GM12878 (cell line): ENCODE measurements around the gene CIDEA. TPM values are rescaled to one million over a fixed set of nuclear protein-coding genes. Genes with fewer than 3 reads are reported as not detected.

ENCODE experiments used
- CBX3 ChIP-seq: fragments of 200-600 bp; sonication (generic); IDR thresholded peaks from 2 replicates; pipeline ENCODE4 v1.6.1; 2016; ENCODE audit warnings: low read depth, borderline replicate concordance
- CREB1 ChIP-seq: IDR thresholded peaks from 2 replicates; pipeline ENCODE4 v1.6.1; 2012; ENCODE audit warnings: low read depth, mild to moderate bottlenecking, inconsistent platforms
- DPF2 ChIP-seq: fragments of 450-650 bp; IDR thresholded peaks from 2 replicates; pipeline ENCODE4 v1.6.1; 2017; ENCODE audit warnings: mild to moderate bottlenecking
- EED ChIP-seq: sonication (generic); IDR thresholded peaks from 2 replicates; pipeline ENCODE4 v1.6.1; 2016; ENCODE audit warnings: antibody characterized with exemption, low read depth
- EGR1 ChIP-seq, 2 experiments: IDR thresholded peaks; 1 replicate in 1 of 2; 2 replicates in 1 of 2; pipeline ENCODE4 v1.6.1; 2011 to 2012; ENCODE audit warnings: low read depth in 2 of 2, low read length in 2 of 2, borderline replicate concordance in 1 of 2, mild to moderate bottlenecking in 1 of 2, moderate library complexity in 1 of 2
- FOXK2 ChIP-seq: fragments of 450-650 bp; IDR thresholded peaks from 2 replicates; pipeline ENCODE4 v1.6.1; 2017; ENCODE audit warnings: mild to moderate bottlenecking, moderate library complexity
- KDM1A ChIP-seq: fragments of 200-600 bp; sonication (generic); IDR thresholded peaks from 2 replicates; pipeline ENCODE4 v1.6.1; 2016; ENCODE audit warnings: borderline replicate concordance
- MTA3 ChIP-seq: IDR thresholded peaks from 2 replicates; pipeline ENCODE4 v1.6.1; 2012; ENCODE audit warnings: low read length, inconsistent platforms, borderline replicate concordance
- MYC ChIP-seq: IDR thresholded peaks from 2 replicates; pipeline ENCODE4 v1.6.1; 2011; ENCODE audit warnings: mild to moderate bottlenecking, low read length, moderate library complexity, inconsistent platforms; ENCODE audit not compliant: insufficient read depth, insufficient replicate concordance, insufficient read length, severe bottlenecking
- NBN ChIP-seq: fragments of 450-650 bp; IDR thresholded peaks from 2 replicates; pipeline ENCODE4 v1.6.1; 2016
- NRF1 ChIP-seq: conservative IDR thresholded peaks from 2 replicates; pipeline ENCODE4 v1.6.1; 2011; ENCODE audit warnings: mild to moderate bottlenecking, low read depth, low read length, improper control_type of control experiment
- POU2F2 ChIP-seq: IDR thresholded peaks from 3 replicates; pipeline ENCODE4 v1.6.1; 2011; ENCODE audit warnings: low read depth, mild to moderate bottlenecking, low read length, borderline replicate concordance
- RAD51 ChIP-seq: fragments of 450-650 bp; IDR thresholded peaks from 2 replicates; pipeline ENCODE4 v1.6.1; 2016; ENCODE audit warnings: moderate library complexity, mild to moderate bottlenecking, inconsistent platforms
- RBBP5 ChIP-seq: fragments of 200-600 bp; sonication (generic); conservative IDR thresholded peaks from 2 replicates; pipeline ENCODE4 v1.6.1; 2016
- RCOR1 ChIP-seq: conservative IDR thresholded peaks from 2 replicates; pipeline ENCODE4 v1.6.1; 2012; ENCODE audit warnings: low read depth, low read length, improper control_type of control experiment
- RFX5 ChIP-seq: IDR thresholded peaks from 2 replicates; pipeline ENCODE4 v1.6.1; 2011; ENCODE audit warnings: low read depth, low read length, improper control_type of control experiment
- STAT3 ChIP-seq: IDR thresholded peaks from 2 replicates; pipeline ENCODE4 v1.6.1; 2011; ENCODE audit warnings: low read depth, low read length, improper control_type of control experiment
- SUPT20H ChIP-seq: IDR thresholded peaks from 2 replicates; pipeline ENCODE4 v1.6.1; 2011; ENCODE audit warnings: low read depth, mild to moderate bottlenecking, low read length, moderate library complexity, borderline replicate concordance; ENCODE audit not compliant: control insufficient read depth
- SUZ12 ChIP-seq: fragments of 200-600 bp; sonication (generic); IDR thresholded peaks from one replicate; pipeline ENCODE4 v1.6.1; 2018; ENCODE audit warnings: antibody characterized with exemption, mild to moderate bottlenecking; ENCODE audit not compliant: unreplicated experiment
- TCF12 ChIP-seq: IDR thresholded peaks from 2 replicates; pipeline ENCODE4 v1.6.1; 2011; ENCODE audit warnings: low read depth, mild to moderate bottlenecking, low read length
- TCF3 ChIP-seq: IDR thresholded peaks from 2 replicates; pipeline ENCODE4 v1.6.1; 2012; ENCODE audit warnings: low read depth, mild to moderate bottlenecking, low read length, borderline replicate concordance; ENCODE audit not compliant: insufficient read depth
- TCF7 ChIP-seq: IDR thresholded peaks from 2 replicates; pipeline ENCODE4 v1.6.1; 2014; ENCODE audit warnings: antibody characterized with exemption, borderline replicate concordance
- YBX1 ChIP-seq: fragments of 450-650 bp; IDR thresholded peaks from 2 replicates; pipeline ENCODE4 v1.6.1; 2016; ENCODE audit warnings: antibody characterized with exemption
- YY1 ChIP-seq: IDR thresholded peaks from 2 replicates; pipeline ENCODE4 v1.6.1; 2011; ENCODE audit warnings: low read depth, mild to moderate bottlenecking, low read length
- polyA plus RNA-seq, 11 experiments: library from polyadenylated mRNA; depleted of rRNA in 4 of 11; unstranded in 6 of 11; stranded (reverse) in 5 of 11; fragments of >200 nt; fragmentation: Nextera tagmentation in 4 of 11; fragmentation: Illumina TruSeq in 1 of 11; extraction: Ambion mirVana in 4 of 11; extraction: Trizol in 1 of 11; gene quantifications; 1 replicate in 1 of 11; 2 replicates in 10 of 11; pipeline versions ENCODE4 v1.2.1 to v1.2.3, GENCODE V29; 2011 to 2016; ENCODE audit warnings: inconsistent platforms in 2 of 11, missing spikeins in 2 of 11, low read depth in 1 of 11
- total RNA-seq, 4 experiments: library from RNA; depleted of rRNA in 3 of 4; stranded (reverse); fragments of >200 nt in 3 of 4; fragmentation: Illumina TruSeq in 1 of 4; extraction: Trizol in 1 of 4; gene quantifications; 2 replicates each; pipeline versions ENCODE4 v1.2.1 to v1.2.3, GENCODE V29; 2013 to 2021
- TF ChIP-seq, protein P1 (sequence below): IDR thresholded peaks from 2 replicates; pipeline ENCODE4 v1.6.1; 2011; ENCODE audit warnings: mild to moderate bottlenecking, low read depth, low read length, moderate library complexity; ENCODE audit not compliant: insufficient replicate concordance
- TF ChIP-seq, protein P2 (sequence below): fragments of 150-350 bp; IDR thresholded peaks from 2 replicates; pipeline ENCODE4 v1.6.1; 2016; ENCODE audit warnings: low read depth, low read length

The CIDEA gene
- total and polyA plus RNA-seq, 10 of the 15 experiments (the other 5 are each of a cell fraction or from before 2014, with no cell fraction given), result not detected

DNA sequence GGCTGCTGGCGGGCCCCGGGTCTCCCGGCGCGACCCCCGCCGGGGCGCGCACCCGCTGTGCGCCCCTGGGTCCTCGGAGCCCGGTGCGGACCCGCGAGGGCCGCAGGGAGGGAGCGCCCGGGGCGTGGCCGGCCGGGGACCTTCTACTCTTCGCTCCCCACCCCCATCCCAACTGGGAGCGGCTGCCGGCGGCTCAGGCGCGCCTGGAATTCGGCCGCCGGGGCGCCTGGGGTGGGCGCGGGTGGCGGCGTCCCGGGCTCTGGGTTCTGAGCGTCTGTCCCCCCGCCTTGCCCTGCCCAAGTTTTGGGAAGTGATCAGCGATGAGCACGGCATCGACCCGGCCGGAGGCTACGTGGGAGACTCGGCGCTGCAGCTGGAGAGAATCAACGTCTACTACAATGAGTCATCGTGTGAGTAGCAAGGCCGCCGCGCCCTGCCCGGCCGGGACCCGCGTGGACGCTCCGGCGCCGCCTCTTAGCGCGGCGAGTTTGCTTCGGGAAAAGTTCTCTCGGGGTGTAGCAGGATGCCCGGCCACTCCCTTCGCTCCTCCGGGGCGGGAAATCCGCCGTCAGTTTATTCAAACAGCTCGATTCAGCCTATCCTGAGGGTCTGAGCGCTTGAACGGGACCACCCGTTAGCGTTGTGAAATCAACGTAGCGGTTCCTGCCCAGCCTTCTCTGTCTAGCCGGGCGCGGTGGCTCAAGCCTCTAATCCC, 54.4 kb downstream of the CIDEA start (continued):
- TF ChIP-seq SUPT20H, result no peak
- no peak for TF ChIP-seq FOXK2
- no peak for TF ChIP-seq POU2F2
- TF ChIP-seq STAT3, result no peak
- TF ChIP-seq, protein P1, sequence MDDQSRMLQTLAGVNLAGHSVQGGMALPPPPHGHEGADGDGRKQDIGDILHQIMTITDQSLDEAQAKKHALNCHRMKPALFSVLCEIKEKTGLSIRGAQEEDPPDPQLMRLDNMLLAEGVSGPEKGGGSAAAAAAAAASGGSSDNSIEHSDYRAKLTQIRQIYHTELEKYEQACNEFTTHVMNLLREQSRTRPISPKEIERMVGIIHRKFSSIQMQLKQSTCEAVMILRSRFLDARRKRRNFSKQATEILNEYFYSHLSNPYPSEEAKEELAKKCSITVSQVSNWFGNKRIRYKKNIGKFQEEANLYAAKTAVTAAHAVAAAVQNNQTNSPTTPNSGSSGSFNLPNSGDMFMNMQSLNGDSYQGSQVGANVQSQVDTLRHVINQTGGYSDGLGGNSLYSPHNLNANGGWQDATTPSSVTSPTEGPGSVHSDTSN, result no peak
- TF ChIP-seq SUZ12, result no peak
- no peak for TF ChIP-seq NRF1
- no peak for TF ChIP-seq KDM1A
- TF ChIP-seq, protein P2, sequence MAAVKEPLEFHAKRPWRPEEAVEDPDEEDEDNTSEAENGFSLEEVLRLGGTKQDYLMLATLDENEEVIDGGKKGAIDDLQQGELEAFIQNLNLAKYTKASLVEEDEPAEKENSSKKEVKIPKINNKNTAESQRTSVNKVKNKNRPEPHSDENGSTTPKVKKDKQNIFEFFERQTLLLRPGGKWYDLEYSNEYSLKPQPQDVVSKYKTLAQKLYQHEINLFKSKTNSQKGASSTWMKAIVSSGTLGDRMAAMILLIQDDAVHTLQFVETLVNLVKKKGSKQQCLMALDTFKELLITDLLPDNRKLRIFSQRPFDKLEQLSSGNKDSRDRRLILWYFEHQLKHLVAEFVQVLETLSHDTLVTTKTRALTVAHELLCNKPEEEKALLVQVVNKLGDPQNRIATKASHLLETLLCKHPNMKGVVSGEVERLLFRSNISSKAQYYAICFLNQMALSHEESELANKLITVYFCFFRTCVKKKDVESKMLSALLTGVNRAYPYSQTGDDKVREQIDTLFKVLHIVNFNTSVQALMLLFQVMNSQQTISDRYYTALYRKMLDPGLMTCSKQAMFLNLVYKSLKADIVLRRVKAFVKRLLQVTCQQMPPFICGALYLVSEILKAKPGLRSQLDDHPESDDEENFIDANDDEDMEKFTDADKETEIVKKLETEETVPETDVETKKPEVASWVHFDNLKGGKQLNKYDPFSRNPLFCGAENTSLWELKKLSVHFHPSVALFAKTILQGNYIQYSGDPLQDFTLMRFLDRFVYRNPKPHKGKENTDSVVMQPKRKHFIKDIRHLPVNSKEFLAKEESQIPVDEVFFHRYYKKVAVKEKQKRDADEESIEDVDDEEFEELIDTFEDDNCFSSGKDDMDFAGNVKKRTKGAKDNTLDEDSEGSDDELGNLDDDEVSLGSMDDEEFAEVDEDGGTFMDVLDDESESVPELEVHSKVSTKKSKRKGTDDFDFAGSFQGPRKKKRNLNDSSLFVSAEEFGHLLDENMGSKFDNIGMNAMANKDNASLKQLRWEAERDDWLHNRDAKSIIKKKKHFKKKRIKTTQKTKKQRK, result no peak
- no peak for TF ChIP-seq RCOR1
- no peak for TF ChIP-seq EGR1 (IDR thresholded peaks at IDR 0.05; ENCODE audit: borderline replicate concordance in 1 of 2, low read depth in 2 of 2, low read length in 2 of 2)
- TF ChIP-seq EED, result no peak
- TF ChIP-seq DPF2, result 0 out of 2 replicates have a peak, but pooled peaks have one; percentile 40
- no peak for TF ChIP-seq YBX1
- TF ChIP-seq CREB1, result no peak
- TF ChIP-seq NBN, result no peak
- TF ChIP-seq RAD51, result no peak
- TF ChIP-seq YY1, result no peak
- TF ChIP-seq TCF12, result peak; percentile 84
- TF ChIP-seq TCF7, result no peak
- TF ChIP-seq MTA3, result no peak
- no peak for TF ChIP-seq RFX5
- TF ChIP-seq CBX3, result no peak
- peak; percentile 62; the same call in 1 of the 2 replicates for TF ChIP-seq TCF3
- no peak for TF ChIP-seq MYC
- no peak for TF ChIP-seq RBBP5
